Sciatic nerve (tissue), 2 donors: Measurements from ENCODE around the gene DRC7. TPM values are rescaled to one million over a fixed set of nuclear protein-coding genes. Genes with fewer than 3 reads are reported as not detected.

Experiments used
- ATAC-seq: fragments of 200-7000 bp; cut with Tn5 transposase; one replicate; pipeline ENCODE4 v1.9.1; 2020; ENCODE audit warnings: mild to moderate bottlenecking, moderate library complexity
- DNase-seq: peaks from one replicate; pipeline ENCODE4 v3.0.0-alpha.2; 2020; ENCODE audit warnings: low spot score
- intact Hi-C: fragments of 100-400 bp; cut with DNase I; formaldehyde crosslinking; loops from one replicate; pipeline ENCODE4 v1.14.2; 2022
- total RNA-seq: library from RNA; stranded (reverse); fragmentation: NEBNext Ultra II Directional; extraction: Animal tissue kit (Norgen Biotek cat#: 25700); gene quantifications from one replicate; pipeline ENCODE4 v1.2.1, GENCODE V29; 2021
- donor health status: DM: no; HTN: no; CAD: no.
- donor health status: DM: no; HTN: no; CAD: no.

Gene DRC7, protein sequence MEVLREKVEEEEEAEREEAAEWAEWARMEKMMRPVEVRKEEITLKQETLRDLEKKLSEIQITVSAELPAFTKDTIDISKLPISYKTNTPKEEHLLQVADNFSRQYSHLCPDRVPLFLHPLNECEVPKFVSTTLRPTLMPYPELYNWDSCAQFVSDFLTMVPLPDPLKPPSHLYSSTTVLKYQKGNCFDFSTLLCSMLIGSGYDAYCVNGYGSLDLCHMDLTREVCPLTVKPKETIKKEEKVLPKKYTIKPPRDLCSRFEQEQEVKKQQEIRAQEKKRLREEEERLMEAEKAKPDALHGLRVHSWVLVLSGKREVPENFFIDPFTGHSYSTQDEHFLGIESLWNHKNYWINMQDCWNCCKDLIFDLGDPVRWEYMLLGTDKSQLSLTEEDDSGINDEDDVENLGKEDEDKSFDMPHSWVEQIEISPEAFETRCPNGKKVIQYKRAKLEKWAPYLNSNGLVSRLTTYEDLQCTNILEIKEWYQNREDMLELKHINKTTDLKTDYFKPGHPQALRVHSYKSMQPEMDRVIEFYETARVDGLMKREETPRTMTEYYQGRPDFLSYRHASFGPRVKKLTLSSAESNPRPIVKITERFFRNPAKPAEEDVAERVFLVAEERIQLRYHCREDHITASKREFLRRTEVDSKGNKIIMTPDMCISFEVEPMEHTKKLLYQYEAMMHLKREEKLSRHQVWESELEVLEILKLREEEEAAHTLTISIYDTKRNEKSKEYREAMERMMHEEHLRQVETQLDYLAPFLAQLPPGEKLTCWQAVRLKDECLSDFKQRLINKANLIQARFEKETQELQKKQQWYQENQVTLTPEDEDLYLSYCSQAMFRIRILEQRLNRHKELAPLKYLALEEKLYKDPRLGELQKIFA
- total RNA-seq, result not detected

GRCh38 chr16:57694725-57695679, at the start of gene DRC7:
Gene DRC7 (plus strand): TSS chr16:57694806. CDS start chr16:57697950, 3,144 bp downstream.
- intact Hi-C loops, result no loop called here
- peak; percentile 81 for ATAC-seq
- no peak for DNase-seq

DNA sequence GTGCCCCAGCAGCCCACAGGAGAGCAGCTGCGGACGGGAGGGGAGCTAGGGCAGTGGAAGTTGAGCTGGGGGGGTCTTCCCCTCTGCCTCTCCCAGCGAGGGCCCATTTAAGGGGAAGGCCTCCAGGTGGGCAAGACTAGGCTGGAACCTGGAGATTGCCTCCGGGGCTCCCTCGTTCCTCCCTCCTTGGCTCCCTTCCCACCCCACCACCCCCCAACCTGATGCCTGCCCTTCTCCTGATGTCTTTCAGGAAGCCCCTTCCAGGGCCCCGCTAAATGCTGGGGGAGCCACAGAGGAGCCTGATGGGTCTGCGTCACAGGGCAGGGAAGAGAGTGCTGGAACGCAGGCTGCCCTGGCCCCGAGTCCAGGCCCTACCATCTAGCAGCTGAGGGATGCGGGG, 49.4 kb upstream of the DRC7 start:
- ATAC-seq (no peak), DNase-seq (no peak)
- intact Hi-C loops, result loop anchor here (5.0 kb wide), 1 partner anchor 43 kb away; no protein-coding TSS in a partner anchor

- DNase-seq (no peak), ATAC-seq (peak; percentile 35)
- intact Hi-C loops, result loop anchor here (5.0 kb wide), 1 partner anchor 44 kb away; no protein-coding TSS in a partner anchor
Observed at GRCh38 chr16:57645691-57646387, 48.8 kb upstream of the DRC7 start.

DNA sequence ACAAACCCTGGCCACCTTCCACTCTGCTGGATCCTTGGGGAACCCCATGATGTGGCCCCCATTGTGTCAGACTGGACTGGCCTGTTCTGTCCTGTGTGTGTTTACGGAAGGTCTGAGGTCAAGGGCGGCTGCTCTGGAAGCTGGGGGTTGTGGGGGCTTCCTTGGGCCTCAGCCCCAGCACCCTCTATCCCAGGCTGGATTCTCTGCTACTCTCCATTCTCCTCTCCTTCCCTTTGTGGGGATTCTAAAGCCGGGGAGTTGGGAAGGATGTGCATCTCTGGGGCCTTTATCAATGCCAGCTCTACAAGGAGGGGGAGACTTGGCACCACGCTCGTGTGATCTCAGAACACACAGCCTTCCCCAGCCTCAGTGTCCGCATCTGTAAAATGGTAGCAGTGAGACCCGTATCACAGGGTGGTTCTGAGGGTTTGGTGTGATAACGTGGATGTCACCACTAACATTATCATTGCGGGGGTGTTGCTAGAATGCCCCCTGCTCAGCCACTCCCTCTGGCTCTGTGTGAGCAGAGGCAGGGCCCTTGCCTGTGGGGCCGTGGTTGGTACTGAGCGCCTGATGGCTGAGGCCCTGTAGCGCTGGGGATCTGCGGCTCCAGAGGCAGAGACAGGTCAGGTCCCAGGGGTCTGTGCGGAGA, 48.1 kb upstream of the DRC7 start:
- intact Hi-C loops, result loop anchor here (5.0 kb wide), 1 partner anchor 44 kb away; no protein-coding TSS in a partner anchor
- DNase-seq (no peak), ATAC-seq (no peak)

GRCh38 chr16:57647136-57647875, 47.3 kb upstream of the DRC7 start:
- no peak for DNase-seq
- intact Hi-C loops, result loop anchor here (5.0 kb wide), 1 partner anchor 45 kb away; no protein-coding TSS in a partner anchor
- no peak for ATAC-seq

- intact Hi-C loops, result loop anchor here (5.0 kb wide), 1 partner anchor 46 kb away; no protein-coding TSS in a partner anchor
- DNase-seq (no peak), ATAC-seq (peak; percentile 7)
Observed at GRCh38 chr16:57648125-57648524, 46.5 kb upstream of the DRC7 start.

DNA sequence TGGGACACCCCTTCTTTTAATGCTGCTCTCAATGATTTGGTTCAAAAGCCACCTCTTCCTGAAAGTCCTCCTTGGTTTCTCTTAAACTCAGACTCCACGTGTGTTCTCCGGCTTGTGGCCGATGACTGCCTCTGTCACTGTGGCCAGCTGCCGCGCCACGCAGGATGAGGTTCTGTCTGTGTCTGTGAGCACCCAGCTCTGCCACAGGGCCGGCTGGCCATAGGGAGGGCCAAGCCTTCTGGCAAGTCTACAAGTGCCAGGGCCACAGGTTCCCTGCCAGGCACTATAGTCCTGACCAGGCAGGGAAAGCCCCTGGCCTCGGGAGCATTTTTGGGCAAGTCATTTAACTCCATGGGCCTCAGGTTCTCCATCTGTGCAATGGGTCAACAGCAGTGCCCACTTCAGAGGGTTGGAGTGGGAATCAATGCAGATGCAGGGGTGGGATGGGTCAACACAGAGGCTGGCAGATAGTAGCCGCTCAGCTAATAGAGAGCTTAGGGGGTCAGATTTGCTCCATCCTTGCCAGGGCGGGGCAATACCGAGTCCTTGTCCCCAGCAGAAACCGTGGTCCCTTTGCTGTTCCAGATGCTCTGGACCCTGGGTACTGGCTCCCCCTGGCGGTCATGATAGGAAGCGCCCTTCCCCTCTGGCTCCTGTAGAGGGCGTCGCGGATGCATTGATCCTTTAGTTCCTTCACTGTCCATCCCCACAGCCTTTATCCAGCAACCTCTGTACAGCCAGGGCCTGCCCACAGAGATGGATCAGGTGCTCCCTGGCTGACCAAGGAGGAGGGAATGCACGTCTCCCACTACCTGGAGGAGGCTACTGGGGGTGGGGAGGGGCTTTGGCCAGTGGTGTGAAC, 45.8 kb upstream of the DRC7 start:
- DNase-seq (peak; percentile 81), ATAC-seq (peak; percentile 44)
- intact Hi-C loops, result loop anchor here (5.0 kb wide), 1 partner anchor 47 kb away; no protein-coding TSS in a partner anchor

DNA sequence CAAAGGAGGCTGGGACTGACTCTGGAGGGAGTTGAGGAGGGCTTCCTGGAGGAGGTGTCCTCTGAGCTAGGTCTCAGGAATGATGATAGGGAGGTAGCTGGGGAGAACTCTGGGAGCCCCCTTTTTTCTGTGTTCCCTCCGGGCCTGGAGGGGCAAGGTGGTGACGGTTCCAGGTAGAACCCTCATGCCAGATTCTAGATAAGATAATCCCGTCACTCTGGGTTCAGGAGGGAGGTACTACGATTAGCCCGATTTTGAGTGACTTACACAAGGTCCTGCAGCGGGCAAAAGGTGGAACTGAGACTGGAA, 45.2 kb upstream of the DRC7 start:
- DNase-seq, result no peak
- intact Hi-C loops, result loop anchor here (5.0 kb wide), 1 partner anchor 47 kb away; no protein-coding TSS in a partner anchor

GRCh38 chr16:57649846-57650245, 44.8 kb upstream of the DRC7 start:
- DNase-seq, result no peak
- ATAC-seq, result no peak
- intact Hi-C loops, result loop anchor here (5.0 kb wide), 1 partner anchor 48 kb away; no protein-coding TSS in a partner anchor

More for the DNA sequence above, 45.2 kb upstream of the DRC7 start:
- no peak for ATAC-seq

DNA sequence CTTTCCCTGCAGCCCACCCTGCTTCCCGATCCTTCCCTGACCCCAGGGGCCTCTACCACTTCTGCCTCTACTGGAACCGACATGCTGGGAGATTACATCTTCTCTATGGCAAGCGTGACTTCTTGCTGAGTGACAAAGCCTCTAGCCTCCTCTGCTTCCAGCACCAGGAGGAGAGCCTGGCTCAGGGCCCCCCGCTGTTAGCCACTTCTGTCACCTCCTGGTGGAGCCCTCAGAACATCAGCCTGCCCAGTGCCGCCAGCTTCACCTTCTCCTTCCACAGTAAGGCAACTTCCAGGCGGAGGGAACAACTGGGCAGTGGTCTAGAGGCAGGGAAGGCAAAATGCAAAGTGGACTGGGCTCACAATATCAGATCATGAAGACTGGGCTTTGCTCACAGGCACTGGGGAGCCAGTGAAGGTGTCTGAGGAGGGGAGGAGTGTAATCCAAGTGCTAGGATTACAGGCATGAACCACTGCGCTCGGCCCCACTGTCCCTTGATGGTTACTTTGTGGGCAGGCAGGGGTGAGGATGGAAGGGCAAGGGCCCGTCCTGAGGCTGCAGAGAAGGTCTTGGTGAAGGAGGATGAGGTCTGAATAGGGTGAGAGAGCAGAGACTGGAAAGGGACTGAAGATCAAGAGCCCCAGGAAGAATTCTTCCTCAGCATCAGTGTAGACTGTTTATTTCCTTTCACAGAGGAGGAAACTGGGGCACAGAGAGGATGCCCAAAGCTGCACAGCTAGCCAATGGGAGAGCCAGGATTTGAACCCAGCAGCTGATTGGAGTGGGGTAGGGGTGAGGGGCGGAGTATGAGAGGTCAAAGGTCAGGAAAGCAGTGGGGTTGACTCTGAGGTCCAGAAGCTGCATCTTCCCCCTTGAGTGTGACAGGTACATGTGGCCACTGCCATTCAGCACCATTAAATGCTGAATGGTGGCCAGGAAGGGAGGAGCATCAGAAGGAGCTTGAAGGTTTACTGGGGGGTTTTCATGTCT, 43.0 kb upstream of the DRC7 start:
- DNase-seq (no peak), ATAC-seq (no peak)
- intact Hi-C loops, result no loop called here

DNA sequence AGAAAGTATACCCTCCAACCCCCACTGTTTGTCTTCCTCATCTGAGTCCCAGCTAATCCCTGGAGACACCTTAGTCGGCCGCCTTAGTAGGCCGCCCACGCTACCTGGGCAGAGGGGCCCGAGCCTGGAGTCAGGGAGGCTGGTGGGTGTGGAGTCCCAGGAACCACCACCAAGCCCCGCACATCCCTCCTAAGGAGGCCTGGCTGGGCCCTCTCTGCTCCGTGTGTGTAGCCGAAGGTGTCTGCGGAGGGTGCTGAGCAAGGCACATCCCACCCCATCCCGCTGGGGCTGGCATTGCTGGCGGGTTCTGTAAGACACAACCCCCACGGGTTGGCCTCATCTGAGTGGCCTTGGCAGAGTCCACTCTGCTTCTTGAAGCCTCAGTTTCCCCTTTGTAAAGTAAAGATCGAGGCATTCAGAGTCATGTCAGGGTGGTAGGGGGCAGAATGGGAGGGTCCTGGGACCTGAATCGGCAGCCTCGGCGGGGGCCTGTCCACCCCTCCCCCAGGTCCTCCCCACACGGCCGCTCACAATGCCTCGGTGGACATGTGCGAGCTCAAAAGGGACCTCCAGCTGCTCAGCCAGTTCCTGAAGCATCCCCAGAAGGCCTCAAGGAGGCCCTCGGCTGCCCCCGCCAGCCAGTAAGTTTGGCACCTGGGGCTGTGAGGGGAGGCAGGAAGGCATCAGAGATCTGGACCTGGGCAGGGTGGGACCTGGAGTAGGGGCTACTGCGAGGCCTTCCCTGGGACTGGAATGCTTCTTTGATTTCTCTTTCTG, 41.7 kb upstream of the DRC7 start:
- intact Hi-C loops, result no loop called here
- DNase-seq, result no peak
- ATAC-seq, result no peak

DNA sequence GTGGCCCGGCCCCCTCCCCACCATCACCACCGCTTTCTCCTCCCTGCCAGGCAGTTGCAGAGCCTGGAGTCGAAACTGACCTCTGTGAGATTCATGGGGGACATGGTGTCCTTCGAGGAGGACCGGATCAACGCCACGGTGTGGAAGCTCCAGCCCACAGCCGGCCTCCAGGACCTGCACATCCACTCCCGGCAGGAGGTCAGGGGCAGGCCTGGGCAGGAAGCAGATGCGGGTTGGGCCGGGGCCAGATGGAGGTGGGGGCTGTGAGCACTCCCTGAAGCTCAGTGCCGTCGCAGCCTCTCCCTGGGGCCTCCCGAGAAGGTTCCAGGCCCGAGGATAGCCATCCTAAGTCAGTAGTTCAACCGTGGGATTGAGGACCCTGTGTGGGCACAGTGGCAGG, 40.7 kb upstream of the DRC7 start:
- intact Hi-C loops, result no loop called here
- ATAC-seq, result no peak
- DNase-seq, result no peak

- intact Hi-C loops, result no loop called here
- ATAC-seq, result no peak
Observed at GRCh38 chr16:57656342-57656955, 38.2 kb upstream of the DRC7 start.

GRCh38 chr16:57657228-57657627, 37.4 kb upstream of the DRC7 start:
- DNase-seq, result no peak
- no peak for ATAC-seq
- intact Hi-C loops, result no loop called here

More at GRCh38 chr16:57656342-57656955, 38.2 kb upstream of the DRC7 start:
- DNase-seq, result no peak
